ENCODE data around the gene NFAT5.
"Not testable (repeated sequence)": the region's sequence is repeated elsewhere in the genome, so short reads cannot be mapped to it uniquely, and the experiment has no call there.

Gene NFAT5

GRCh38 chr16:69565671-69566239, at the start of gene NFAT5:
Gene NFAT5, plus strand, starts transcription at chr16:69565966. Its CDS starts 336 bp downstream, at chr16:69566302.
- peak; percentile 85 for DNase-seq

- not testable (repeated sequence) for DNase-seq
Observed at GRCh38 chr16:69517914-69518313, 47.9 kb upstream of the NFAT5 start.

GRCh38 chr16:69520413-69520799, 45.4 kb upstream of the NFAT5 start:
- DNase-seq, result no peak

GRCh38 chr16:69520800-69521602, 44.8 kb upstream of the NFAT5 start:
- no peak for DNase-seq

- DNase-seq, result no peak
Observed at GRCh38 chr16:69522041-69522578, 43.7 kb upstream of the NFAT5 start.

GRCh38 chr16:69522732-69523404, 42.9 kb upstream of the NFAT5 start:
- peak; percentile 58 for DNase-seq

- DNase-seq, result no peak
Observed at GRCh38 chr16:69523566-69524305, 42.0 kb upstream of the NFAT5 start.

GRCh38 chr16:69526831-69527655, 38.7 kb upstream of the NFAT5 start:
- no peak for DNase-seq

GRCh38 chr16:69531988-69532387, 33.8 kb upstream of the NFAT5 start:
- DNase-seq, result no peak

GRCh38 chr16:69532641-69533455, 32.9 kb upstream of the NFAT5 start:
- no peak for DNase-seq

GRCh38 chr16:69534720-69535119, 31.0 kb upstream of the NFAT5 start:
- no peak for DNase-seq

GRCh38 chr16:69535123-69536050, 30.4 kb upstream of the NFAT5 start:
- DNase-seq, result no peak

GRCh38 chr16:69537706-69538080, 28.1 kb upstream of the NFAT5 start:
- no peak for DNase-seq

GRCh38 chr16:69538808-69539207, 27.0 kb upstream of the NFAT5 start:
- no peak for DNase-seq

- DNase-seq, result no peak
Observed at GRCh38 chr16:69542974-69543373, 22.8 kb upstream of the NFAT5 start.

GRCh38 chr16:69544088-69544487, 21.7 kb upstream of the NFAT5 start:
- no peak for DNase-seq

- not testable (repeated sequence) for DNase-seq
Observed at GRCh38 chr16:69546663-69547062, 19.1 kb upstream of the NFAT5 start.

GRCh38 chr16:69553332-69553731, 12.4 kb upstream of the NFAT5 start:
- no peak for DNase-seq

GRCh38 chr16:69554495-69554894, 11.3 kb upstream of the NFAT5 start:
- no peak for DNase-seq

- DNase-seq, result no peak
Observed at GRCh38 chr16:69555437-69555836, 10.3 kb upstream of the NFAT5 start.
